OCI-LY1 (cell line): ENCODE results near the gene LDLRAD4.

ENCODE experiments used
- EZH2 ChIP-seq: fragments of 200-600 bp; sonication (generic), shearing (Covaris generic); IDR thresholded peaks from 2 replicates; pipeline ENCODE4 v1.8.0; 2017; ENCODE audit warnings: borderline replicate concordance, mixed run types, mild to moderate bottlenecking, antibody characterized with exemption, low read length, moderate library complexity, mixed read lengths
- TF ChIP-seq, protein P1 (sequence below): fragments of 200-600 bp; sonication (generic), shearing (Covaris generic); IDR thresholded peaks from 2 replicates; pipeline ENCODE4 v1.5.1; 2017; ENCODE audit warnings: mild to moderate bottlenecking, antibody characterized with exemption, low read length, moderate library complexity, mixed read lengths

- TF ChIP-seq, protein P1, sequence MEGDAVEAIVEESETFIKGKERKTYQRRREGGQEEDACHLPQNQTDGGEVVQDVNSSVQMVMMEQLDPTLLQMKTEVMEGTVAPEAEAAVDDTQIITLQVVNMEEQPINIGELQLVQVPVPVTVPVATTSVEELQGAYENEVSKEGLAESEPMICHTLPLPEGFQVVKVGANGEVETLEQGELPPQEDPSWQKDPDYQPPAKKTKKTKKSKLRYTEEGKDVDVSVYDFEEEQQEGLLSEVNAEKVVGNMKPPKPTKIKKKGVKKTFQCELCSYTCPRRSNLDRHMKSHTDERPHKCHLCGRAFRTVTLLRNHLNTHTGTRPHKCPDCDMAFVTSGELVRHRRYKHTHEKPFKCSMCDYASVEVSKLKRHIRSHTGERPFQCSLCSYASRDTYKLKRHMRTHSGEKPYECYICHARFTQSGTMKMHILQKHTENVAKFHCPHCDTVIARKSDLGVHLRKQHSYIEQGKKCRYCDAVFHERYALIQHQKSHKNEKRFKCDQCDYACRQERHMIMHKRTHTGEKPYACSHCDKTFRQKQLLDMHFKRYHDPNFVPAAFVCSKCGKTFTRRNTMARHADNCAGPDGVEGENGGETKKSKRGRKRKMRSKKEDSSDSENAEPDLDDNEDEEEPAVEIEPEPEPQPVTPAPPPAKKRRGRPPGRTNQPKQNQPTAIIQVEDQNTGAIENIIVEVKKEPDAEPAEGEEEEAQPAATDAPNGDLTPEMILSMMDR: no peak
- TF ChIP-seq EZH2: no peak
These were observed 463.1 kb downstream of the LDLRAD4 start for GRCh38 chr18:13681701-13682100.
